BJ (cell line): ENCODE results near the gene CUX1. TPM values are rescaled to one million over a fixed set of nuclear protein-coding genes. Genes with fewer than 3 reads are reported as not detected.

Experiments used
- CTCF ChIA-PET: fragments of 350-600 bp; formaldehyde crosslinking; extraction: SDS; loops from one replicate; lab custom pipeline; 2021; ENCODE audit warnings: antibody characterized with exemption, inconsistent platforms; lab: Yijun Ruan, JAX
- POLR2A ChIA-PET: fragments of 300-600 bp; sonication (Branson Sonifier 250); formaldehyde crosslinking; extraction: SDS; loops from one replicate; lab custom pipeline; 2021; ENCODE audit warnings: antibody characterized with exemption; lab: Charles Lee
- DNase-seq: peaks from one replicate; pipeline ENCODE4 v3.0.0-alpha.2; 2011; ENCODE audit warnings: low read depth
- H3K27me3 ChIP-seq: 2 replicates; pipeline ENCODE4 v1.6.0; 2011; ENCODE audit warnings: low read length; ENCODE audit not compliant: control insufficient read depth, insufficient read depth
- H3K36me3 ChIP-seq: 2 replicates; pipeline ENCODE4 v1.5.1; 2011; ENCODE audit warnings: low read length; ENCODE audit not compliant: control insufficient read depth, insufficient read depth
- H3K4me3 ChIP-seq: 2 replicates; pipeline ENCODE4 v1.5.1; 2011; ENCODE audit warnings: low read depth, mild to moderate bottlenecking, control low read depth, low read length
- polyA plus RNA-seq: library from polyadenylated mRNA; depleted of rRNA; stranded (reverse); fragments of >200 nt; gene quantifications from 2 replicates; pipeline ENCODE4 v1.2.3, GENCODE V29; 2011
- TF ChIP-seq, protein P1 (sequence below): IDR thresholded peaks from 2 replicates; pipeline ENCODE4 v1.5.1; 2011; ENCODE audit warnings: low read depth, mild to moderate bottlenecking, control low read depth, inconsistent platforms, low read length, moderate library complexity; ENCODE audit not compliant: insufficient read depth

The CUX1 gene
- polyA plus RNA-seq, 1 experiment, result 36.5 TPM

DNA sequence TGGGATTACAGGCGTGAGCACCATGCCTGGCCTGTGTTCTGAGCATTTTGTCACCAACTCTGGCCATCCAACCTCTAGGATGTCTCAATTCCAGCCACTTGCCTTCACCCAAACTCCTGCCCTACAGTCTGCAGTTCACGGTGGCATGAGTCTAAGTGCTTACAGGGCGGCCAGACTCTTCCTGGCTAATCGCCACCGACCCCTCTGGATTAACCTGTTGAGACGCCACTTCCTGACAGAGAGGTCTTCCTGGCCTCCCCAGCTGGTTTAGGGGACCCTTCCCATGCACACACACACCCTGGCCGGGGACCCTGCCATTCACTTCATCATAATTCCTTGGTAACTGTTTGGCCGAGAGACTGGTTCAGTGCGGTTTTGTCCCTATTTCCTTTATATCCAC lies 257.7 kb downstream of the CUX1 start:
- no peak overlapping the region for H3K4me3 ChIP-seq
- peaks cover 6% of the 10 kb centered on the region; the same call in 1 of the 2 replicates for H3K36me3 ChIP-seq
- DNase-seq, result no peak
- TF ChIP-seq, protein P1, sequence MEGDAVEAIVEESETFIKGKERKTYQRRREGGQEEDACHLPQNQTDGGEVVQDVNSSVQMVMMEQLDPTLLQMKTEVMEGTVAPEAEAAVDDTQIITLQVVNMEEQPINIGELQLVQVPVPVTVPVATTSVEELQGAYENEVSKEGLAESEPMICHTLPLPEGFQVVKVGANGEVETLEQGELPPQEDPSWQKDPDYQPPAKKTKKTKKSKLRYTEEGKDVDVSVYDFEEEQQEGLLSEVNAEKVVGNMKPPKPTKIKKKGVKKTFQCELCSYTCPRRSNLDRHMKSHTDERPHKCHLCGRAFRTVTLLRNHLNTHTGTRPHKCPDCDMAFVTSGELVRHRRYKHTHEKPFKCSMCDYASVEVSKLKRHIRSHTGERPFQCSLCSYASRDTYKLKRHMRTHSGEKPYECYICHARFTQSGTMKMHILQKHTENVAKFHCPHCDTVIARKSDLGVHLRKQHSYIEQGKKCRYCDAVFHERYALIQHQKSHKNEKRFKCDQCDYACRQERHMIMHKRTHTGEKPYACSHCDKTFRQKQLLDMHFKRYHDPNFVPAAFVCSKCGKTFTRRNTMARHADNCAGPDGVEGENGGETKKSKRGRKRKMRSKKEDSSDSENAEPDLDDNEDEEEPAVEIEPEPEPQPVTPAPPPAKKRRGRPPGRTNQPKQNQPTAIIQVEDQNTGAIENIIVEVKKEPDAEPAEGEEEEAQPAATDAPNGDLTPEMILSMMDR, result no peak
- ChIA-PET CTCF (interaction anchor here (1.1 kb wide), 1 partner anchor 16 kb away, joined by 4 read pairs; no protein-coding TSS in a partner anchor), POLR2A (no interaction called here)
- H3K27me3 ChIP-seq, result no peaks in the 10 kb centered on the region

DNA sequence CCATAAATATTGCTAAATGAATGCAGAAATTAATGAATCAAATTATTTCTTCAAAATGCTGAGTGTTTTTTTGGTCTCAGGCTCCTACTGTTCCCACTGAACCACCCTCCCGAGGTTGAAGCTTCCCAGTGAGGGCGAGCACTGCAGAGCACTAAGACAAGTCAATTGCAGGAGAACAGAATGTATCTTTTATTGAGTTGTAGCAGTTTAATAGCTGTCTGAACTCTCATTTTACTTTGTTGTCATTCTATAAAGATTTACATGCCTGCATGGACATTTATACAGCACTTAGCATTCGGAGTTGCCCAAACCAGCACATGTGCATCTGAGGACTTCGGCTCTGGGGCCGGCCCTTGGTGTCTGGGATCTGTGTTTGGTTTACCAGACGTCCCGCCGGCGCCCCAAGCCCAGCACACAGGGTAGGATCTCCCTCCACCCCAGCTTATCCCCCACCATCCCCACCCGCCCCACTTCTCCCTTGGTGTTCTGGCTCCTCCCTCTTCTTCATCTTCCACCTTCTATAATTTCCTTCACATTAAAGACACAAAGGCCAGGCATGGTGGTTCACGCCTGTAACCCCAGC lies 258.2 kb downstream of the CUX1 start:
- ChIA-PET CTCF (no interaction called here), POLR2A (no interaction called here)
- Histone ChIP-seq H3K27me3 (no peaks in the 10 kb centered on the region), H3K4me3 (no peak overlapping the region), H3K36me3 (peaks cover 4% of the 10 kb centered on the region; the same call in 1 of the 2 replicates)
- TF ChIP-seq, protein P1, result no peak
- DNase-seq, result no peak

DNA sequence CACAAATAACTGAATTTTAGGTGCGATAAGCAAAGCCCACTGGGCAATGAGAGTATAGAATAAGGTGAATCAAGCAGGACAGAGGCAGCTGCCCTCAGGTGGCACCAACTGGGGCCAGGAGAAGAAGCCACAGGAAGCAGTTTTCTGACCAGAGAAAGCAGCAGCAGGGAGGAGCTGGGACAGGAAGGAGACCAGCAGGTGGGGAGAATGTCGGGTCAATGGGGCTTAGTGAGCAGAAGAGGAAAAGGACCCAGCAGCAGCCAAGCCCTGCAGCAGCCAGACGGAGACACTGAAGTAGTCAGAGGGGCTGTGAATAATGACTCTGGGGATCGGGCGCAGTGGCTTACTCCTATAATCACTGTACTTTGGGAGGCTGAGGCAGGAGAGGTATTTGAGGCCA lies 259.7 kb downstream of the CUX1 start:
- ChIA-PET CTCF (interaction anchor here (1.0 kb wide), 1 partner anchor 8 kb away, joined by 3 read pairs; no protein-coding TSS in a partner anchor), POLR2A (interaction anchor here (1.1 kb wide), 1 partner anchor 10 kb away, joined by 3 read pairs; no protein-coding TSS in a partner anchor)
- no peak for DNase-seq
- Histone ChIP-seq H3K36me3 (peaks cover 2% of the 10 kb centered on the region; the same call in 1 of the 2 replicates), H3K27me3 (no peaks in the 10 kb centered on the region), H3K4me3 (no peak overlapping the region)
- TF ChIP-seq, protein P1, result no peak

DNA sequence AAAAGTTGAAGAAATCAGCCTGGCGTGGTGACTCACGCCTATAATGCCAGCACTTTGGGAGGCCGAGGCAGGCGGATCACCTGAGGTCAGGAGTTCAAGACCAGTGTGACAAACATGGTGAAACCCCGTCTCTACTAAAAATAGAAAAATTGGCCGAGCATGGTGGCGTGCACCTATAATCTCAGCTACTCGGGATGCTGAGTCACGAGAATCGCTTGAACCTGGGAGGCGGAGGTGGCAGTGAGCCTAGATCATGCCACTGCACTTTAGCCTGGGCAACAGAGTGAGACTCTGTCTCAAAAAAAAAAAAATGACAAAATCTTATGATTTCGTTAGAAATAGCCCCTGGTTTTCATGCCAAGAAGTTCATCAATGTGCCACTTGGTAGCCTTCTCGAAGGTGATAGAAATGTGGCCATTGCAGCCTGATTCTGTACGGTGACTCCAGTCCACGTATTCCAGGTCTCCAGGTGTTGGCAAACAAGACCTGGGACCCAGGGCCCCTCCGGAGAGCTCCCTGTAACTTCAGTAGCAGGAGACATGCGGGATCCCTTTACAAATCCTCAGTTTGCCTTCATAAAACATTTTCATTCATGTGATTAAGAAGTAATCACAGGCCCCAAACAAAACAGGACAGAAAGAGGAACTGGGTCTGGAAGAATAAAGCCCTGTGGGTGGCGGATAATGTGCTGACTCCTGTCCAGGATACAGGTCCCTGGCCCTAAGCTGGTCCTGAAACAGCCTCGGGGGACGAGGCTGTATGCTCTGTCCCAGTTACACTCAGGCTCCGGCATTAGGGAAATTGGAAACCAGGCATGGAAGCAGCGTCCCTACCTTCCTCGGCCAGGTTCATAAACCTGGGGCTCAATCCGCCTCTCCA lies 262.0 kb downstream of the CUX1 start:
- Histone ChIP-seq H3K36me3 (peaks cover 2% of the 10 kb centered on the region; the same call in 1 of the 2 replicates), H3K27me3 (no peaks in the 10 kb centered on the region), H3K4me3 (no peak overlapping the region)
- ChIA-PET POLR2A (no interaction called here), CTCF (no interaction called here)
- TF ChIP-seq, protein P1, result no peak
- no peak for DNase-seq

DNA sequence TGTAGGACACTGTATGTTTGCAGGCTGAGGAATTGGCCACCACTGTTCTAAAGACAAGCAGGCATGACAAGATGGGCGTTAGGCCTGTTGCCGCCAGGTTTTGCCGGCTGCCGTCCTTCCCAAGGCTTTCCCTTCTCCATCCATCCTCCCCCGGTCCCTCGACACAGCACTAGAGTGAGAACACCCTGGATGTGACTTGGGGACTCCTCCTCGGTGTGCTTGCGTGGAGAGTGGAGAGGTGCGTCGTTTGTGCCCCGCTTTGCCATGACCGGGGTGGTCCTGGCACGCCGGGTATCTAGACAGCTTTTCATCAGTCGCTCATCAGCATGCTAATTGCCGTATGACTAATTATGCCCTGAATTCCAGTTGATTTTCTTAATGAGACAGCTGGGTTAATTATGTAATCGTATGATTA lies 262.6 kb downstream of the CUX1 start:
- CTCF ChIA-PET, result no interaction called here
- TF ChIP-seq, protein P1, result no peak
- no peak for DNase-seq
- Histone ChIP-seq H3K36me3 (peaks cover 1% of the 10 kb centered on the region; the same call in 1 of the 2 replicates), H3K27me3 (no peaks in the 10 kb centered on the region), H3K4me3 (no peak overlapping the region)
- POLR2A ChIA-PET, result interaction anchor here (0.6 kb wide), 1 partner anchor 179 kb away, joined by 5 read pairs; no protein-coding TSS in a partner anchor
